Embryonic facial prominence (tissue), 1 donor: ENCODE measurements around the gene CTAG1A.
"Not testable (repeated sequence)": the region's sequence is repeated elsewhere in the genome, so short reads cannot be mapped to it uniquely, and the experiment has no call there.

Experiments used
- DNase-seq: peaks from one replicate; pipeline ENCODE4 v3.0.0-alpha.2; 2016; ENCODE audit errors: extremely low spot score

The CTAG1A gene

DNA sequence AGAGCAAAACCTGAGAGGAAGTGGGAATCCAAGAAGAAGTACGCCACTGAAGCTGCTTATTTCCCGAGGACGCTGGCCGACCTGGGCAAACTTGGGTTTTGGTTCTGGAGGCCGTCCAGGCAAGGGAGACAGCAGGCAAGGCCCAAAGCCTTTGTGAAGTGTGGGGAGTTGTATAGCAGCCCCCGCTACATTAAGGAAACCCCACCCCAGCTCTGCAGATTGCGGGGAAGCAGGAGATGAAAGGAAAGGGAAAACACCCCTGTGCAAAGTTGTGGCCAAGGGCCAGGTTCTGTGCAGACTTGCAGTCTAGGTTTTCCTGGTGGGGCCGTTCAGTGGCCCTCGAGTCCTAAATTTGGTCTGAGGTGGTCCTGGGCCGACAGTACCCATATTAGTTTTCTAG is 11.9 kb upstream of the CTAG1A start:
- DNase-seq, result not testable (repeated sequence)

DNA sequence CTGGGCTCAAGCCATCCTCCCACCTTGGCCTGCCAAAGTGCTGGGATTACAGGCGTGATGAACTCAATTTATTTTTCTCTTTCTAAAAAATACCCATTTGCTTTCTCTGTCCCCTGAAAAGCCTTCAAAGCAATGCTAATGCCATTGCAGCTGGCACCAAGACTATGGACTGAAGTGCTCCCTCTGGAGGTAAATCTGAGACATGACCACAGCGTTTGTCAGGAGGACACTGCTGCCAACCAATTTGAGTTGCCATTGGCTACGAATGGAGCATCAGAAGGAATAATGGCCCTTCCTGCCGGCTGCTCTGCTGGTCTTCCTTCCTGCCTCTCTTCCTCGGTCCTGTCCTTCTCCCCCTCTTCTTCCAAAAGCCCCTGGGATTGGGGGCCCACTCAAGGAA is 9.9 kb upstream of the CTAG1A start:
- not testable (repeated sequence) for DNase-seq

DNA sequence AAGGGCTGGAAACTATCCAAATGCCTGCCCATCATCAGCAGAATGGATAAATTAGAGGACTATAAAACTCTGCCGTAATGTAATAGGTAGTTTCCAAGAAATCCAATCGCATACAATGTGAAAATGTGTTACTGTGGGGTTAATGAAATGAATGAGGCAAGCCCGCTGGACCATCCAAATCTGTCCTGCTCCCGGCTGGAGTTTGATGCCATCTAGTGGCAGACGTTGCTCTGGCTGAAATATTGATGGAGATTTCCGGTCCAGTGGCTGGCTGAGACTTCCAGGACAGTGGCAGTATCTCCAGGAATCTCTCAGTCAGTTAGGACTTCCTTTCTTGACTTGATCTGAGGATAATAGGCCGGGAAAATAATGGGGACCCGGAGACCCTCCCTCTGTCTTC is 1.9 kb upstream of the CTAG1A start:
- DNase-seq, result not testable (repeated sequence)

DNA sequence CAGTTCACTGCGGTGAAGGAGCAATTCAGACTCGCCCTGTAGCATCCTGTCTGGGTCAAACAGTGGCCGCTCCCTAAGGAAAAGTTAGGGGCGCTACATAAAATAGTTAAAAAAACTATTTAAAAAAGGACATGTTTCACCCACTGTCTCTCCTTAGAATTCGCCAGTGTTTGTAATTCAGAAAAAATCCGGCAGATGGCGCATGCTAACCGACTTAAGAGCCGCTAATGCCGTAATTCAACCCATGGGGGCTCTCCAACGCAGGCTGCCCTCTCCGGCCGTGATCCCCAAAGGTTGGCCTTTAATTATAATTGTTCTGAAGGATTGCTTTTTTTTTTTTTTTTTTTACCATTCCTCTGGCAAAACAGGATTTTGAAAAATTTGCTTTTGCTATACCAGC is 5.5 kb downstream of the CTAG1A start:
- not testable (repeated sequence) for DNase-seq

DNA sequence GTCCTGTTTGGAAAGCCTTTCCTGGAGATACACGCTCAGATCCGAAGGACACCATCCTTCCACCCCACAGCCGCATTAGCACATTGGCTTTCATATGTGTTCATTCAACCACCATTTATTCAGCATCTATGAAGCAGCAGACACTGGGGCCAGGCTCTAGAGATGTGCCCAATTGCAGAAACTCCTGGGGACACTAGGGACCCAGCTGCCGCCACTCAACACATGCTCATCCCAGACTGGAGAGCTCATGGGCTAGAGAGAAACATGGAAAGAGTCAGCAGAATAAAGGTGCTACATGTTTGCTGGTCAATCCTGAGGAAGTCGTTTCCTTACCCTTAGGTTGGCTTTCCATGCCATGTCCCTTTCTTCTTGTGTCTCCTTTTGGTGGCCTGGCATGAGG is 7.6 kb downstream of the CTAG1A start:
- DNase-seq, result no peak

DNA sequence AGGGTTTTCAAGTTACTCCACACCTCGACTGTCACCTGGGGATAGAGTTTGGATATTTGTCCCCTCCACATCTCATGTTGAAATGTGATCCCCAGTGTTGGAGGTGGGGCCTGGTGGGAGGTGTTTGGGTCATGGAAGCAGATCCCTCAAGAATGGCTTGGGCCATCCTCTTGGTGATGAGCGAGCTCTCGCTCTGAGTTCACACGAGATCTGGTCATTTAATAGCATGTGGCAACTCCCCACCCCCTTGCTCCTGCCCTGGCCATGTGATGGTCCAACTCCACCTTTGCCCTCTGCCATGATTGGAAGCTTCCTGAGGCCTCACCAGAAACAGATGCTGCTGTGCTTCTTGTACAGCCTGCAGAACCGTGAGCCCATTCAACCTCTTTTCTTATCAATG is 8.3 kb downstream of the CTAG1A start:
- no peak for DNase-seq

DNA sequence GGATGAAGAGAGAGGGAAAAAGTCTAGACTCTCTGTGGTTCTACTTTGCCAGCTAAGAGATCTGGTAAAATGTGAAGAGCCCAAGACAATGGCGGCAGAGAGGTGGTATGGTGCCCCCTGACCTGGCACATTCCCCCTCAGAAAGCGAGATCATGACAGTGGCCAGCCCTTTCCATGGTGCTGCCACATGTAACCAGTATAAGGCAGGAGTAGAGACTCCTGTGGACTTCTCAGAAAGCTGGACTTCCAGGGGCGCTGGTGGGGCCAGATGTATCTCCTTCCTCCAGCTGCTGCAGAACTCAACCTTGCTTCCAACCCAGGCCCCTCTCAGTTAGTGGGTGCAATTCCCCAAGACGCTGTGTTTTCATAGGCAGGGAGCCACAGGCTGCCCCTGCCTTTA is 9.6 kb downstream of the CTAG1A start:
- no peak for DNase-seq

DNA sequence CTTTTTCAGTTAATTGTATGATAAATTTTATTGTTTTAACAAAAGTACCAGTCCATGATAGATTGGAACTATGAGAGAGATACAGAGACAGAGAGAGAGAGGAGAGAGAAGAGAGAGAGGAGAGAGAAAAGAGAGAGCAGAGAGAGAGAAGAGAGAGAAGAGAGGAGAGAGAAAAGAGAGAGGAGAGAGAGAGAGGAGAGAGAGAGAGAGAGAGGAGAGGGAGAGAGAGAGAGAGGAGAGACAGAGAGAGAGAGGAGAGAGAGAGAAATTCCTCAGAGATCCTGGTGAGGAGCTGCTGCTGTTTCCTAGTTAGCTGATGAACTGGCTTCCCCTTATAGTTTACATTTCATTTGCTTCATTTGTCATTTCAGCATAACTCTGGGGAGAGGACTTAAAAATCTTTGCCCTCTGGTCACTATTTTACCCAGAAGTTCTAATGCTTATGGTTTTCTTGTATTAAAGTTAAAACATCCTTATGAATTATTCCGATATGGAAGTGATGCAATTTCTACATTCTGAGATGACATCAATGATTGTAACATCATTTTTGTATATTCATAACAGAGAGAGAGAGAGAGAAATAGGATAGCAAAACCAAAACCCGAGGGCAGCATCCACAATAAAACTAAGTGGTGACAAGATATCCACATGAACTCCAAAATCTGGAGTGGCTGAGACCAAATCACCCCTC is 10.8 kb downstream of the CTAG1A start:
- DNase-seq, result no peak

DNA sequence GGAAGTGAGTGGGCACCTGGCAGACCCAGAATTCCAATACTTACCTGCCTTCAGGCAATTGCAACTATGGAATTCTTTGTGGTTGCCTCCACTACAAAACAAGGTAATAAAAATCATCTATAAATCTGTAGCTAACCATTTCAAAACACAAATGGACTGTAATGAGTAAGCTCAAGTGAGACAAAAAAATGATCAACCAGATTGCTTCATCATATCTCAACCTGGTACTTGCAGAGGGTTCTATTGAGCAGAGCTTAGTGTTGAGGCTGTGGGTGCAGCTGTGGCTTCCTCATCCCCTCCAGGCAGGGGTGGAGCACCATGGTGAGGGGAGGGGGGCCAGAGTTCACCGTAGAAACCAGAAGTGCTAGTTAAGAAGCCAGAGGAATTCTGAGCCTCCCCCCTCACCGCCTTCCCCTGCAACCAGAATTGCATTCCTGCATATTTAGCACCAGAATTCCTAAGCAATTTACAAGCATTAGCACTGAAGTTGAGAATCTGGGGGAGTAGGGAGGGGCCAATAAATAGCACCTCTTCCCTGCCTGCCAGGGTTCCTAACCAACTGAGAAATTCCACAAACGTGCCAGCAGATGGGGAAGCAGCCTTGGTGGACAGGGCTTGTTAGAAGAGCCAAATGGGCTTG is 11.5 kb downstream of the CTAG1A start:
- DNase-seq, result peak; percentile 6

DNA sequence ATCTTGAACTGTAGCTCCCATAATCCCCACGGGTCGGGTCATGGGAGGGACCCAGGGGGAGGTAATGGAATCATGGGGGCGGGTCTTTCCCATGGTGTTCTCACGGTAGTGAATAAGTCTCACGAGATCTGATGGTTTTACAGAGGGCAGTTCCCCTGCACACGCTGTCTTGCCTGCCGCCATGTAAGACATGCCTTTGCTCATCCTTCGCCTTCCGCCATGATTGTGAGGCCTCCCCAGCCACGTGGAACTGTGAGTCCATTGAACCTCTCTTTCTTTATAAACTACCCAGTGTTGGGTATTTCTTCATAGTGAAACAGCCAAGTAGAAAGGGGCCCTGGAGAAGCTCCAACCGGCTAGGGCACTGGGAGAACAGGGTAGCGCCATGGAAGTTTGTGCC is 12.3 kb downstream of the CTAG1A start:
- DNase-seq, result no peak

DNA sequence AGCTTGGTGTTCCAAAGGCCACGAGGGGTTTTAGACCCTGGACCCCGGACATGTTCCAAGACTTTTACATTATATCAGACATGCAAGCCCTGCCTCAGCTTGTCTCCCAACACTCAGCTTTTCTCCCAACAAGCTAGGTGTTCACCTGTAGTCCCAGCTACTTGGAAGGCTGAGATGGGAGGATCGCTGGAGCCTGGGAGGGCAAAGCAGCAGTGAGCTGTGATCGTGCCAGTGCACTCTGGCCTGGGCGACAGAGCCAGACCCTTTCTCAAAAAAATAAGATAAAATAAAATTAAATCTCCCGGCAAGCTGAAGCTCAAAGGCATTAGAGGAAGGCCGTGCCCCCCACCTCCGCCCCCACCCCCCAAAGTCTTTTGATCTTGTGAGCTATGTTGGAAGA is 13.7 kb downstream of the CTAG1A start:
- no peak for DNase-seq

DNA sequence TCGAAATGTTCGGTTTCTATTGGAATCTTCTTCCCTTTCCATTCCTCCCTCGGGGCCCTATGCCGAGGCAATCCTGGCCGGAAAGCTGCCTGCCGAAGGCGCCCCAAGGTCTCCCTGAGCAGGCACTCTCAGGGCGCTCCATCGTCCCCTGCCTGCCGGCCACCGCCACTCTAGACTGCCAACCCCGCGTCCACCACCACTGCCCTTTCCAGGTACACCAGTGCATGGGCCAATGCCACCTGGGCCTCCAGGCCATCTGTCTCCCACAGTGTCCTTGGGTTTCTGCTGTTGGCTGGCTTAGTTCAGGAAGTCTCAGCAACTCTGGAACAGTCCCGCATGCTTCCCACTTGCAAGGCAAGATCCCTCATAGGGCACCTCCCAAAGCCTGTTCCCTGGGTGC is 14.6 kb downstream of the CTAG1A start:
- no peak for DNase-seq

DNA sequence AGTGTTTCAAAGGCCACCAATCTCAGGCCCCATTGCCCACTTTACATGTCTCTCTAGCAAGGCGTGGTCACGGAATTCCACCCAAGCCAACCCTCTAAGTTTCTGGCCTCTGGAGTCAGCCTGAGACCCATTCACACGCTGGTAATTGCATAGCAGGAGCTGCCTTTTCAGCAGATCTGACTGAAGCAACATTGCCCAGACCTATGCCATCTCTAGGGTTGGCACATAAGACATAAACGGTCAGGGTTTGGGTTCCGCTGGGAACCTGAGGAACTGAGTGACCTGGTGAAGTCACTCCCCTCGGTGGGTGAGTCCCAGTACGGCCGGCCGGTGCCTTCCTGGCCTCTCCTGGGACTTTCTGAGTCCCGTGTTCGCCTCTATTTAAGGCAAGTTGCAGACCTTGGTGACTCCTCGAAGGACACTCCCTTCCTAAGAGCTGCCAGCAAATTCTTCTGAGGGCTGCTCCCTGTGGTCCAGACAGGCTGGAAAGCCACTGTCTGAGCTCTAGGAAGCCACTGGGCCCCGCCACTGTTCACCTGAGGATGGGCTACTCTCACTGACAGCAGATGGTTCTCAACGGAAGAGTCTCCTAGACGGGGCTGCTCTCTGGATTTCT is 15.9 kb downstream of the CTAG1A start:
- DNase-seq, result no peak

DNA sequence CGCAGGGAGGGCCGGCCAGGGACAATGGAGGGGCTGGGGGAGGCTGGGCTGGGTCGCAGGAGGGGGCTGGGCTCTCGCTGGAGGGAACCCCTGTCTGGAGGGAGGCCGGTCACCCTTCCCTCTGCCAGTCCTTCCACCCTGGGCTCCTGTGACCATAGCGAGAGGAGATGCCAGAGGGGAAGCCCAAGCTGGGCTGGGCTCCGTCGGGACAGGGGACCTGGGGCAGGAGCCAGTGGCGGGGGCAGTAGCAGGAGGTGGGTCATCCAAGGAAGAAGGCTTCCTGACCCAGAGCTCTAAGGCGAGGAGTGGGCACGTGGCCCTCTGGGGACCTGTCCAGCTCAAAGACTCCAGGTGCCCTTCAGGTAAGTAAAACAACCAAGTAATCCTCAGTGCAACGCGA is 17.3 kb downstream of the CTAG1A start:
- DNase-seq, result no peak

DNA sequence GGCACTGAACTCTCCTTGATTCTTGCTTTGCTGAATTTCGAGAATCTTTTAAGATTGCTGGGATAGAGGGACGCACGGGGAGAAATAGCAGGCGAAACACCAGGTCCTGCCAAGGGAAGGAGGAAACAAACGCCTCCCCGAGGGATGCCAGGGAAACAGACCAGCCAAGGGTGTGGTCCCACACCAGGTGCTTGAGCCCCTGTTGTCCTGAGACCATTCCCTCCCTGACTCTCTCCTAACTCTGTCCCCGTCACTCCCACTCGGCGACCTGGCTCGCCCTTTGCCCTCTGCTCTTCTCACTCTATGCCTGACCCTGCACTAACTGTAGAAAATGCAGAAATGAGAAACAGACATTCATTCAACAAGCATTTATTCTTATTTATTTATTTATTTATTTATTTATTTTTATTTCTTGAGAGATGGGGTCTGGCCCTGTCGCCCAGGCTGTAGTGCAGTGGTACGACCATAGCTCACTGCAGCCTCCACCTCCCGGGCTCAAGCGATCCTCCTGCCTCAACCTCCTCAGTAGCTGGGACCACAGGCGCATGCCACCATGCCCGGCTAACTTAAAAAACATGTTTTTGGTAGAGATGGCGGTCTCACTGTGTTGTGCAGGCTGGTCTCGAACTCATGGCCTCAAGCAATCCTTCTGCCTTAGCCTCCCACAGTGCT is 18.0 kb downstream of the CTAG1A start:
- DNase-seq, result no peak

DNA sequence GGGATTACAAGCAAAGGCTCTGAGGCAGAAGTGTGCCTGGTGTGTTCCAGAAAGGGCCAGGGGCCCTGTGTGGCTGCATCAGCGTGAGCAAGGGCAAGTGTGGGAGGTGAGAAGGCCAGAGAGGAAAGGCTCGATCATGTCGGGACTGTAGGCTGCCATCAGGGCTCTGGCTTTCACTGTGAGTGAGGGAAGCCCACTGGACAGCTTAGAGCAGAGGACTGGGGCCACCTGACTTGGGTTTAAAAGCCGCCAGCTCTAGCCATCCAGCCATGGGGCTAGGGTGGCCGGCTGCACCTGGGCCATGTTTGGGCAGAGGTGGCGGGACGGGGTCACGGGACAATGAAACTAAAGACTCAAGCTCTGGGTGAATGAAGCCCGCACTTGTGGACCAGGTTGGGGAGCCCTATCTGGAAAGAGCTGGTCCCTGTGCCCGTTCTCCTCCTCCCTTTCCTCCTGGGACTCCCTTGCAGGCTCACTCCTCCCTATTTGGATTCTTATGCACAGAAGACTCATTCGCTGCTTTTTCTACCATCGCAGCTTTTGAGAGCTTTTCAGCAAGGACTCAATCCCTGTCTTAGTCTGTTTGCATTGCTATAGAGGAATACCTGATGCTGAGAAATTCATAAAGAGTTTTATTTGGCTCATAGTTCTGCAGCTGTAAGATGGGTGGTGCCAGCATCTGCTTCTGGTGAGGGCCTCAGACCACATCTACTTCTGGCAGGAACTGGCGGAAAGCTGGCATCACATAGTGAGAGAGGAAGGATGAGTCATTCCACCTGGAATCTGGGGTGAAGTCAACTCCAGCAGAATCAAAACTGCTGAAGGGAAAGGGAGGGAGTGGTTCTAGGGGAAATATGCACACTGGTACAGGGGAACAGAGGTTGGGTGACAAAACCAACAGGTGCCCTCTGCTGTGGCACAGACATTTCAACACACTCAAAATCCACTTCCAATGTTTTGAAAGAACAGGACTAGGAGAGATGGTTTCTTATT is 18.8 kb downstream of the CTAG1A start:
- no peak for DNase-seq

DNA sequence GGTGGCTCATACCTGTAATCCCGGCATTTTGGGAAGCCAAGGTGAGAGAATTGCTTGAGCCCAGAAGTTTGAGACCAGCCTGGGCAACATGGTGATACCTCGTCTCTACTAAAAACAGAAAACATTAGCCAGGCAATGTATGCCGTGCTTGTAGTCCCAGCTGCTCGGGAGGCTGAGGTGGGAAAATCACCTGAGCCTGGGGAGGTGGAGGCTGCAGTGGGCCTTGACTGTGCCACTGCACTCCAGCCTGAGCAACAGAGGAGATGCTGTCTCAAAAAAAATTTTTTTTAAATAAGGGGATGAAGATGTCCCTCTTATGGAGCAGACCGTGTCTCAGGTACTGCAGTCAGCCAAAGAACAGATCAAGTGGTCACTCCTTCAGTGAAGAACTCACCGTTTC is 20.6 kb downstream of the CTAG1A start:
- DNase-seq, result no peak

DNA sequence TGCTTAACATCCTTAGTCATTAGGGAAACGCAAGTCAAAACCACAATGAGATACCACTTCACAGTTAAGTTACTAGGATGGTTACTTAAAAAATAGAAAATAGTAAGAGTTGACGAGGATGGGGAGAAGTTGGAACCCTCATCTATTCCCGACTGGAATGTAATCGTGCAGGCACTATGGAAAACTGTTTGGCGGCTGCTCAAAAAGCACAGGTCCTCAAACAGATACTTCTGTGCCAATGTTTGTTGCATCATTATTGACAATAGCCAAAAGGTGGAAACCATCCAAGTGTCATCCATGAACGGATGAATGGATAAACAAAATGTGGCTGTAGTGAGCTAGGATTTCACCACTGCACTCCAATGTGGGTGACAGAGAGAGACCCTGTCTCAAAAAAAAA is 22.4 kb downstream of the CTAG1A start:
- DNase-seq, result no peak

DNA sequence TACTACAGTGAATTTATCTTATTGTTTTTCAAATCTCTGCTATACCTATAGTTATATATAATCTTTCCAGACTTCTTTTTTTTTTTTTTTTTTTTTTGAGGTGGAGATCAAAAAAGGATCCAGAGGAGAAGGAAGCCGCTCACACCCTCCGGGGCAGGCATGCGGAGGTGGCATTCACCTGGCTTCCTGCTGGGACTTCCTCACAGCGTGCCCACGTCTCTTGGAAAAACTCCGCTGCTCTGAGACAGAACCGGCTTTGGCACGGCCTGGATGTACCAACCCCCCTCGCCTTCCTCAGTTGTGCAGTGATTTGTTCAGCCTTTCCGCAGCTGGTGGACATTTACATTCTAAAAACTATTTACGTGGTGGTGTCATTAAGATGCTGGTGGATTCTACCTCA is 23.0 kb downstream of the CTAG1A start:
- DNase-seq, result not testable (repeated sequence)

DNA sequence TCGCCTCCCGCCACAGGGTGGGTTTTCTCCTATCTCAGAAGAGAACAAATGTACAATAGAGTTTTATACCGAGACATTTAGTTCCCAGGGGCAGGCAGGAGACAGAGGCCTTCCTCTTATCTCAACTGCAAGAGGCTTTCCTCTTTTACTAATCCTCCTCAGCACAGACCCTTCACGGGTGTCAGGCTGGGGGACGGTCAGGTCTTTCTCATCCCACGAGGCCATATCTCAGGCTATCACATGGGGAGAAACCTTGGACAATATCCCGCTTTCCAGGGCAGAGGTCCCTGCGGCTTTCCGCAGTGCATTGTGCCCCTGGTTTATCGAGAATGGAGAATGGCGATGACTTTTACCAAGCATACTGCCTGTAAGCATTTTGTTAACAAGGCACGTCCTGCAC is 23.9 kb downstream of the CTAG1A start:
- DNase-seq, result not testable (repeated sequence)

DNA sequence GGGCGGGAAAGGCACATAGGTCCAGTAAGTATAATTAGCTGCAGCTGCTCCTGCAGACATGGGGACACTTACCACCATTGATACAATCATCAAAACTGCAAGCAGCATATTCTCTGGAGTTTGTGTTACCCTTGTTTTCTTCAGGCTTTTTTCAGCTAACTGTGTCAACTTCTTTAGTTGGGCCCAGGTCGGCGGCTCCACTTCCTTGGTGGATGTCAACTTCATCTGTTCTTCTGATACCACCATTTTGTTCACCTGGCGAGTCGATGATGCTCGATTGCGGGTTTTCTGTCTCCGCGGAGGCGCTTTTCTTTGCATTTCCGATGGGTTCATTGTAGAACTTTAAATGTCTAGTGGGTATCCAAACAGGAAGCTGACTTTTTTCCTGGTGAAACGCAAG is 26.2 kb downstream of the CTAG1A start:
- DNase-seq, result not testable (repeated sequence)

DNA sequence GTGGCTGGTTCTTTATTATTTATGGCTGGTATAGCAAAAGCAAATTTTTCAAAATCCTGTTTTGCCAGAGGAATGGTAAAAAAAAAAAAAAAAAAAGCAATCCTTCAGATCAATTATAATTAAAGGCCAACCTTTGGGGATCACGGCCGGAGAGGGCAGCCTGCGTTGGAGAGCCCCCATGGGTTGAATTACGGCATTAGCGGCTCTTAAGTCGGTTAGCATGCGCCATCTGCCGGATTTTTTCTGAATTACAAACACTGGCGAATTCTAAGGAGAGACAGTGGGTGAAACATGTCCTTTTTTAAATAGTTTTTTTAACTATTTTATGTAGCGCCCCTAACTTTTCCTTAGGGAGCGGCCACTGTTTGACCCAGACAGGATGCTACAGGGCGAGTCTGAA is 28.7 kb downstream of the CTAG1A start:
- not testable (repeated sequence) for DNase-seq
